Cerebellar nuclear complex (tissue), 1 donor: ENCODE measurements around the gene SCTR.

Experiments used
- DNase-seq, 2 experiments: peaks; one replicate each; lab custom pipeline; 2025; lab: John Stamatoyannopoulos, UW

Gene SCTR

GRCh38 chr2:119487434-119488244 lies 36.6 kb downstream of the SCTR start:
- DNase-seq, result no peak

GRCh38 chr2:119486886-119487285 lies 37.4 kb downstream of the SCTR start:
- DNase-seq, result no peak

- DNase-seq, result no peak
Observed at GRCh38 chr2:119486196-119486827, 38.0 kb downstream of the SCTR start.

GRCh38 chr2:119485336-119486110 lies 38.8 kb downstream of the SCTR start:
- DNase-seq, result no peak

- no peak for DNase-seq
Observed at GRCh38 chr2:119484834-119485233, 39.4 kb downstream of the SCTR start.

- DNase-seq, result no peak
Observed at GRCh38 chr2:119483896-119484718, 40.2 kb downstream of the SCTR start.

GRCh38 chr2:119483395-119483753 lies 40.9 kb downstream of the SCTR start:
- DNase-seq, result no peak

- DNase-seq, result no peak
Observed at GRCh38 chr2:119482481-119483394, 41.5 kb downstream of the SCTR start.

GRCh38 chr2:119481501-119482455 lies 42.5 kb downstream of the SCTR start:
- DNase-seq, result no peak

GRCh38 chr2:119480718-119481142 lies 43.6 kb downstream of the SCTR start:
- DNase-seq, result no peak

- no peak for DNase-seq
Observed at GRCh38 chr2:119480184-119480583, 44.1 kb downstream of the SCTR start.

- DNase-seq, result no peak
Observed at GRCh38 chr2:119478978-119479295, 45.3 kb downstream of the SCTR start.

GRCh38 chr2:119478188-119478977 lies 45.9 kb downstream of the SCTR start:
- no peak for DNase-seq

- DNase-seq, result no peak
Observed at GRCh38 chr2:119477113-119477505, 47.2 kb downstream of the SCTR start.

GRCh38 chr2:119476301-119477112 lies 47.8 kb downstream of the SCTR start:
- no peak for DNase-seq

GRCh38 chr2:119475857-119476244 lies 48.4 kb downstream of the SCTR start:
- DNase-seq, result no peak

- no peak for DNase-seq
Observed at GRCh38 chr2:119475225-119475856, 48.9 kb downstream of the SCTR start.
